Fibroblast of lung (primary cell): ENCODE results near the gene SYTL1. TPM values are rescaled to one million over a fixed set of nuclear protein-coding genes. Genes with fewer than 3 reads are reported as not detected.

Experiments used
- DNase-seq, 2 donors: peaks; one replicate each; pipeline versions ENCODE4 v3.0.0 to v3.0.0-alpha.2; 2010; ENCODE audit warnings: low read depth in 2 of 2
- H2AFZ ChIP-seq: 2 replicates; pipeline ENCODE4 v1.5.1; 2012; ENCODE audit warnings: low read length, control low read depth, inconsistent platforms
- H3K27ac ChIP-seq: 2 replicates; pipeline ENCODE4 v1.5.1; 2011; ENCODE audit warnings: low read length, control low read depth; ENCODE audit not compliant: insufficient read depth
- H3K27me3 ChIP-seq: 2 replicates; pipeline ENCODE4 v1.5.1; 2011; ENCODE audit warnings: mild to moderate bottlenecking, low read length; ENCODE audit not compliant: control insufficient read depth, insufficient read depth
- H3K36me3 ChIP-seq: 2 replicates; pipeline ENCODE4 v1.5.1; 2011; ENCODE audit warnings: low read length; ENCODE audit not compliant: control insufficient read depth, insufficient read depth
- H3K4me1 ChIP-seq: 2 replicates; pipeline ENCODE4 v1.5.1; 2011; ENCODE audit warnings: low read length; ENCODE audit not compliant: control insufficient read depth, insufficient read depth; ENCODE audit errors: extremely low read depth
- H3K4me2 ChIP-seq: 2 replicates; pipeline ENCODE4 v1.5.1; 2011; ENCODE audit warnings: low read length, control low read depth; ENCODE audit not compliant: insufficient read depth; ENCODE audit errors: extremely low read depth
- H3K4me3 ChIP-seq, 4 experiments: fragments of 200-600 bp in 1 of 4; sonication (generic) in 1 of 4; replicated peaks in 1 of 4; 2 replicates each; pipeline ENCODE4 v1.5.1; 2011 to 2016; ENCODE audit warnings: low read length in 4 of 4, low read depth in 3 of 4, mild to moderate bottlenecking in 3 of 4, control low read depth in 2 of 4, inconsistent platforms in 1 of 4, mixed read lengths in 1 of 4; ENCODE audit not compliant: insufficient read depth in 1 of 4; ENCODE audit errors: control extremely low read depth in 1 of 4
- H3K79me2 ChIP-seq: 2 replicates; pipeline ENCODE4 v1.5.1; 2012; ENCODE audit warnings: mild to moderate bottlenecking, low read length, inconsistent platforms; ENCODE audit not compliant: control insufficient read depth, insufficient read depth
- H3K9ac ChIP-seq: 2 replicates; pipeline ENCODE4 v1.5.1; 2011; ENCODE audit warnings: mild to moderate bottlenecking, low read length, control low read depth; ENCODE audit not compliant: insufficient read depth
- H3K9me3 ChIP-seq: 2 replicates; pipeline ENCODE4 v1.5.1; 2012; ENCODE audit warnings: low read depth, low read length; ENCODE audit not compliant: control insufficient read depth, insufficient read depth
- H4K20me1 ChIP-seq: 2 replicates; pipeline ENCODE4 v1.5.1; 2011; ENCODE audit warnings: low read length; ENCODE audit not compliant: control insufficient read depth, insufficient read depth; ENCODE audit errors: extremely low read depth
- CTCF ChIP-seq, 2 donors: IDR thresholded peaks in 1 of 2; conservative IDR thresholded peaks in 1 of 2; 1 replicate in 1 of 2; 2 replicates in 1 of 2; pipeline ENCODE4 v1.5.1; 2011 to 2012; ENCODE audit warnings: low read length in 2 of 2, control low read depth in 1 of 2, inconsistent platforms in 1 of 2, low read depth in 1 of 2, mild to moderate bottlenecking in 1 of 2
- EZH2 ChIP-seq: IDR thresholded peaks from 2 replicates; pipeline ENCODE4 v1.5.1; 2012; ENCODE audit warnings: low read length, control low read depth, mild to moderate bottlenecking; ENCODE audit errors: missing control alignments
- polyA plus RNA-seq, 2 donors: library from polyadenylated mRNA; depleted of rRNA in 1 of 2; stranded (reverse) in 1 of 2; unstranded in 1 of 2; fragments of >200 nt; gene quantifications; 2 replicates each; pipeline ENCODE4 v1.2.1, GENCODE V29; 2011 to 2012; ENCODE audit warnings: missing spikeins in 1 of 2
- total RNA-seq: library from RNA; depleted of rRNA; stranded (reverse); fragments of >200 nt; gene quantifications from 2 replicates; pipeline ENCODE4 v1.2.1, GENCODE V29; 2014

SYTL1 gene
- total and polyA plus RNA-seq, 2 donors (not counting 1 experiment from before 2014, with no cell fraction given) = 0.02 to 0.17 TPM

GRCh38 chr1:27306071-27306470 is 35.8 kb upstream of the SYTL1 start:
- no peaks in the 10 kb centered on the region for H3K27me3 ChIP-seq
- H3K4me3 ChIP-seq = no peak overlapping the region
- no peak overlapping the region for H3K4me2 ChIP-seq
- no peak for DNase-seq
- H3K27ac ChIP-seq = no peak overlapping the region
- H3K36me3 ChIP-seq = peaks cover 3% of the 10 kb centered on the region
- no peak for TF ChIP-seq EZH2
- no peak for TF ChIP-seq CTCF (conservative IDR thresholded peaks at IDR 0.05 in 1 of 2, IDR thresholded peaks at IDR 0.05 in 1 of 2; ENCODE audit: low read depth in 1 of 2, low read length in 2 of 2)
- H3K9ac ChIP-seq = no peak overlapping the region
- H3K4me1 ChIP-seq = peaks cover 6% of the 10 kb centered on the region
- H3K9me3 ChIP-seq = no peaks in the 10 kb centered on the region
- no peaks in the 10 kb centered on the region for H4K20me1 ChIP-seq
- H3K79me2 ChIP-seq = no peaks in the 10 kb centered on the region
- no peak overlapping the region for H2AFZ ChIP-seq

- H3K4me2 ChIP-seq = no peak overlapping the region
- H3K9ac ChIP-seq = no peak overlapping the region
- H2AFZ ChIP-seq = no peak overlapping the region
- no peak for DNase-seq
- no peaks in the 10 kb centered on the region for H3K4me1 ChIP-seq
- no peak overlapping the region for H3K27ac ChIP-seq
- no peak overlapping the region for H3K4me3 ChIP-seq
- no peak for TF ChIP-seq EZH2
- TF ChIP-seq CTCF (conservative IDR thresholded peaks at IDR 0.05 in 1 of 2, IDR thresholded peaks at IDR 0.05 in 1 of 2; ENCODE audit: low read depth in 1 of 2, low read length in 2 of 2) = peak in 1 of 2 donors; percentile 11
- no peaks in the 10 kb centered on the region for H3K79me2 ChIP-seq
- H4K20me1 ChIP-seq = no peaks in the 10 kb centered on the region
- peaks cover 3% of the 10 kb centered on the region for H3K36me3 ChIP-seq
- no peaks in the 10 kb centered on the region for H3K27me3 ChIP-seq
- no peaks in the 10 kb centered on the region for H3K9me3 ChIP-seq
Measured at GRCh38 chr1:27306892-27307761, 34.7 kb upstream of the SYTL1 start.

GRCh38 chr1:27307874-27308598 is 33.8 kb upstream of the SYTL1 start:
- Histone ChIP-seq H4K20me1 (no peaks in the 10 kb centered on the region), H3K4me1 (no peaks in the 10 kb centered on the region), H3K27me3 (no peaks in the 10 kb centered on the region), H3K9me3 (no peaks in the 10 kb centered on the region), H3K4me3 (no peak overlapping the region), H3K4me2 (no peak overlapping the region), H3K27ac (no peak overlapping the region), H3K79me2 (no peaks in the 10 kb centered on the region), H3K9ac (no peak overlapping the region), H3K36me3 (peaks cover 1% of the 10 kb centered on the region), H2AFZ (no peak overlapping the region)
- DNase-seq = no peak
- TF ChIP-seq CTCF (conservative IDR thresholded peaks at IDR 0.05 in 1 of 2, IDR thresholded peaks at IDR 0.05 in 1 of 2; ENCODE audit: low read depth in 1 of 2, low read length in 2 of 2) = no peak
